ENCODE measurements around the gene SGCA.

Gene SGCA

DNA sequence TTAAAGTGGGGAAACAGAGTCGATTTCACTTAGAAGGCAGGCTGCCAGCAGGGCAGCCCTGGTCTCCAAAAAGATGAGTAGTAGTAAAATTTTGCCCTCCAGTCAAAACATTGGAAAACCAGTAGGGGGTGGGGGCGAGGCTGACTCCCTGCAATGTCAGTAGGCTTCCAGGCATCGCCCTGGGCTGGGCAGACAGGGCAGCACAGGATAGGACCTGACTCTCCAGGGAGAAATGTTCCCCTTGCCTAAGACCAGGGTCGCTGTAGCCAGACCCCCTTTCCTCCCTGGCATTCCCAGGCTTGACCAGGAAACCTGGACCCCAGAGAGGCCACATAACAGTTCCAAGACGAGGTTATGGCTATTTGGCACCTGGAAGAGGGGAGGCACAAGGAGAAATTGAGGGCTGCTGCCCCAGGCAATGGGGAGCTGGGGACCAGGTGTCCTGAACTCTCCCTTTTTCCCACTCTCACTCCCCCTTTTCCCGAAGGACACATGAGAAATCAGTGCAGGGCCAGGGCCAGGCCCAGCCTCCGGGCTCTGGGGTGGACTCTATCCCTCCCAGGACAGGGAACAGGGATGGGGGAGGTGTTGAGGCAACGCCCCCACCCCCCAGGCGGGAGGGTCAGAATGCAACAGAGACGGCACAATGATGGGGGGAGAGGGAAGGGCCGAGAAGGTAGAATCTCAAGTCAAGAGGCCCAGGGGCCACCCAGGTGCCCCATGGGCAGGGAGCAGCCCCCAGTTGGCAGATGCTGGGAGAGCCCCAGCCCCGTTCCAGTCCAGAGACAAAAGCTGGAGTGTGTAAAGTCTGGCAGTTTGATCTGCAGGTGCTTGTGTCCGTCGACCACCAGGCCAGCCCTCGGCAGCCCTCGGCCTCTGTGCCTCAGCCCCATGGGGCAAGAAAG is 31.3 kb upstream of the SGCA start:
- DNase-seq (ENCODE audit: low read depth, low spot score) = no peak

DNA sequence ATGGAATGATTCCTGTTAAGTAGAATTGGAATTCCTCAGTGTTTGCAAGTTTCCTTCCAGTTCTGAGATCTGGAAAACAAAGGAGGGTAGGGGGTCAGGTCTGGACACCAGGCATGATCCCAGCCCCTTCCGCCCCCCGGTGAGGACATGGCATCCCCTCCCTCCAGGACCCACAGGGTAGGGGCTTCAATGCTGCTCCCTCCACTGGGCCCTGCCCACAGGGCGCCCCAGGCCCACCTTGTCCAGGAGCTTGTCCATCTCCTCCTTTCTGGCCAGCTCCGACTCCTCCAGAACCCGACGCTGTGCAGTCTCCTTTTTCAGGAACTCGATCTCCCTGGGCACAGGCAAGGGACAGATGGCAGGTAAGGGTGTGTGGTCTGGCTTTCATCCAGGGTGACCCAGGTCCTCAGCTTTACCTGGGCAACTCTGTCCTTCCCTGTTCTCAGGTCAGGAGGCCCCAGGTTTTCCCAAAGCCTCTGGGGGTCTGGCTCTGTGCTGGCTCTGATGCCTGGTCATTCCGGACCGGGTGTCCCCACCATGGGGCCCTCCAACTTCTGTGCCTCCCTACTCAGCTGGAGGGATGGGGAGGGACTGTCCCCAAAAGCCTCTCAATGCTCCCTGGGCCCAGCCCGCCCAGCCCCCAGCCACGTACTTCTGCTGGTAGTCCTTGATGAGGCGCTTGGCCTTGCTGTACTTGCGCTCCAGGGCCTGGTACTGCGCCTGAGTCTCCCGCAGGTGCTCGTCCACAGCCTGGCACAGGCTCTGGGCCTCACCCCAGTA is 30.3 kb upstream of the SGCA start:
- DNase-seq (ENCODE audit: low read depth, low spot score) = no peak

DNA sequence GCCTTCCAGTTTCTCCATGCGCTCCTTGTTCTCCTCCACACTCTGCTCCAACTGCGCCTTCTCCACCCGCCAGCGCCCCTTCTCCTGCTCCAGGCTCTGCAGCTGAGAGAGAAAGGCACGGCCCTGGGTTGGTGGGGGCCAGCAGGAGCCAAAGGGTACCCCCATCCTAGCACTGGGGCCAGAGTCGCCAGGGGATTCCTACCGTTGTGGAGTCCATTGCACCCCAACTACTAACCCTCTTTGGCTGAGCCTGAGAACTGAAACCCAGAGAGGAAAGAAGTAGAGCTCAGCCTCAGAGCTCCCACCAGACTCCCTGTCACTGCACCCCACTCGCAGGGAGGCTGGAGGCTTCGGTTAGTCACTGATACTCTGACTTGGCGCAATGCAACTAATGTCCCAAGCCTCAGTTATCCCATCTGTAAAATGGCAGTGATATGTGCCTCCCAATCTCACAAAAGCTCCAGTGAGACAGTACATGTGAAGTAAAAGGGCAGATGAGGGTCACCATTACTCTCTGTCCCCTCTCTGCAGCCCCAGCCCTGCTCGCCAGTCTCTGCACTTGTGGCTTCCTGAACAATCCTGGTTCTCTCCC is 29.6 kb upstream of the SGCA start:
- DNase-seq (ENCODE audit: low read depth, low spot score) = no peak

DNA sequence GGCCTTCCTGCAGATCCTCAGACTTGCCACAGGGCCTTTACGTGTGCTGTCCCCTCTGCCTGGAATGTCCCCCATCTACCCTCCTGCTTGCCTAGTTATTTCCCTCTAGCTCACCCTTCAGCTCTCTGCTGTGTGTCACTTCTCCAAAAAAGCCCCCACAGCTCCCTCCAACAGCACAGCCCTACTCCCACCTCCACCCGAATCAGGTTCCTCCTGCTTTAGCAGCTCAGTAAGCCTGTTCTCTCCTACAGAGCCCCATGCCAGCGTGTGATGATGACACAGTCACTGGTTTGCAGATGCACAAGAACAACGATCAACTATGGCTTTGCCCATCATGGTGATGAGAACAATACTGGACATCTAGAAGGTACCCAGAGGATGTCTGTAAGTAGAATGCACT is 28.8 kb upstream of the SGCA start:
- no peak for DNase-seq (ENCODE audit: low read depth, low spot score)

DNA sequence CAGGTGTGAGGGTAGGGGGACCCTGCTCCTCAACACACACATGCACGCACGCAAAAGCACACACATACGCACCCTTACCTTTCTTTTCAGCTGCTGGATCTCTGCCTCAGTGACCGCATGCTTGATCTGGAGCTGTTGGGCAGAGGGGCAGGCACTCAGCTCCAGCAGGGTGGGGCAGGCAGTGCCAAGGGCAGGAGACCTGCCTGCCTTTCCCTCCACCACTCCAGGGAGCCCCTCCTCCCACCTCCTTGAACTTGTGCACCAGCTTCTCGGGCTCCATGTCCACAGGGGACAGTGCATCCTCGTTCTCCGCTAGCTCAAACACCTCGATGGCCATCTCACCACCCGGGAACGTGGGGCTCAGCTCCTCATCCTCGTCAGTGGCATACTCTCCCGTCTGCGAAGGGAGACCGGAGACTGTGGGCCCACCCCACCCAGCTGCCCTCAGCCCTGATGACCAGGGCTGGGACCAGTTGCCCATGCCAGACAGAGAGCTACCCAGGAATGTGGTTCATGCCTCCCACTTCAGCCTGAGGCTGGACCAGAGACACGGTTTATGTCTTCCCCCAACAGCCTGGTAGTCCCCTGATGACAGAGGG is 26.5 kb upstream of the SGCA start:
- DNase-seq (ENCODE audit: low read depth, low spot score) = no peak

DNA sequence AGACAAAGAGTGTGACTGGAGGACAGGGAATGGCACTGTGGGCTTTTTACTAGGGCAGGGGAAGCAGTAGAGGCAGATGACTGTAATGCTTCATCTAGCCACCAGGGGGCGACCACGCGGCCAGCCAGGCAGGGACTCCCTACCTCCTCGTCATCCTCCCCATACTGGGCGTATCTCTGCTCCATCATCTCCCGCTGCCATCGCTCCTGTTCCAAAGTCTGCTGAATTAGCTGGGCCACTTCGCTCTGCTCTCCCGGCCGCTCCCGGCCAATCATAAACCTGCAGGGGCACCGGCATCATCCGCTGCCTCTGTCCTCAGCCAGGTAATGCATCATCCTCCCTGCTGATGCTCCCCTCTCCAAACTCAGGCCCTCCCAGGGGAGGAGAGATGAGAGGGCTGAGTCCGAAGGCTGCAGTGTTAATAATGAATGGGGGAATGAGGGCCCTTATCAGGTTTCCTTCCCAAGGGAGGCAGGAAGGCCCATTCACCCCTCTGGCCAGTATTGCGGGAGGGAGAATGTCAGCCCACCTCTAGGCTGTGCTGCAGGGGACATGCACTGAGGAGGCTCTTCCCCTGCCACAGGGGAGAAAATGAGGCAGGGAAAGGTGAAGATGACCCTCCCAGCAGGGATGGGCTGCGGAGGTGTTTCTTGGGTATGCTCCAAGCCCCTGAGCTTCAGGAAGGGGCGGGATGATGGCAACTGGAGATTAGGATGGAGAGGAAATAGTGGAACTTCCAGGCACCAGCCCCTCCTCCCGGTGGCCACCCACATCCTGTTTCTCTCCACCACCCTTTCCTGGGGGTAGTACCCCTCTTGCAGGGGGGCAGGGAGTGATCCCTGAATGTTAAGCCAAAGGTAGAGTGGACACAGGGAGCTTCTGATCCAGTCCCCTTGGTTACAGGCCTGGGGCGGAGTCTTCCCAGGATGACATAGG is 25.6 kb upstream of the SGCA start:
- peak; percentile 64 for DNase-seq (ENCODE audit: low read depth, low spot score)

DNA sequence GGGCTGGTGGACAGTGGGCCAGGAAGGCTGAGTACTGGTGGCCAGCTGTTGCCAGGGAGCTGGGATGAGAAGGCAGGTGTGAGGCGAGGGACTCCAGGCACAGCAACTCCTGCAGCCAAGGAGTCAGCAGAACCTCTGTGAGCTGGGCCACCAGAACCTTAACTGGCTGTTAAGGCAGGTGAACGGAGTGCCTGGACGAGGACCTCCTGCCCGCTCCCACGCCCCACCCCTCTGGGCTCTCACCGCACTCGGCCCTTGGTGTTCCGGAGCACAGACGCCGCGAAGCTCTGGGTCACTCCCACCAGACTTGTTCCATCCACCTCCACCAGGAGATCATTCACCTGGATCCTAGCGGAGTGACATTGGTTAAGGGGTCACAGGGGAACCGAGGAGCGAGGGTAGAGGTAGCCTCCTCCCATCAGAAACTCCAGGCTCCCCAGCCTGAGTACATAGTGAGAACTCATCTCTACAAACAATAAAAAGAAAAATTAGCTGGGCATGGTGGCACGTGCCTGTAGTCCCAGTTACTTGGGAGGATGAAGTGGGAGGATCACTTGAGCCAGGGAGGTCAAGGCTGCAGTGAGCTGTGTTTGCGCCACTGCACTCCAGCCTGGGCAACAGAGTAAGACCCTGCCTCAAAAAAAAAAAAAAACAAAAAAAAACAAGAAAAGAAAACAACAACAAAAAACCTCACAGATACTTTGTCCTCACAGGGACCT is 24.6 kb upstream of the SGCA start:
- no peak for DNase-seq (ENCODE audit: low read depth, low spot score)

DNA sequence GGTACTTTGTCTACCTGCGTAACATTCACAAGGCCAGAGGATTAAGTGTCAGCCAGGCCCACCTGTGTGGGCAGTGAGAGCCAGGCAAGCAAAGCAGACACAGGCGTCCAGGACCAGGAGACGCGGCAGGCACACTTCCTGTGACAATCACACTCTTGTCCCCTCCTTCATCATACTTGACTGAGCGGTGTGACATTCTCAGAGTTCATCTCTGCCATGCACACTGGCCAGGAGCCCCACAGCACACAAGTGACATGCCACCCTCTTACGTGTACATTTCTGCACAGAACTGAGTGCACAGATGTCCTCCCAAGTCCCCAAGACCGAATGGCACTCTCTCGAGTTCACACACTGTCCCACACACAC is 24.1 kb upstream of the SGCA start:
- no peak for DNase-seq (ENCODE audit: low read depth, low spot score)

DNA sequence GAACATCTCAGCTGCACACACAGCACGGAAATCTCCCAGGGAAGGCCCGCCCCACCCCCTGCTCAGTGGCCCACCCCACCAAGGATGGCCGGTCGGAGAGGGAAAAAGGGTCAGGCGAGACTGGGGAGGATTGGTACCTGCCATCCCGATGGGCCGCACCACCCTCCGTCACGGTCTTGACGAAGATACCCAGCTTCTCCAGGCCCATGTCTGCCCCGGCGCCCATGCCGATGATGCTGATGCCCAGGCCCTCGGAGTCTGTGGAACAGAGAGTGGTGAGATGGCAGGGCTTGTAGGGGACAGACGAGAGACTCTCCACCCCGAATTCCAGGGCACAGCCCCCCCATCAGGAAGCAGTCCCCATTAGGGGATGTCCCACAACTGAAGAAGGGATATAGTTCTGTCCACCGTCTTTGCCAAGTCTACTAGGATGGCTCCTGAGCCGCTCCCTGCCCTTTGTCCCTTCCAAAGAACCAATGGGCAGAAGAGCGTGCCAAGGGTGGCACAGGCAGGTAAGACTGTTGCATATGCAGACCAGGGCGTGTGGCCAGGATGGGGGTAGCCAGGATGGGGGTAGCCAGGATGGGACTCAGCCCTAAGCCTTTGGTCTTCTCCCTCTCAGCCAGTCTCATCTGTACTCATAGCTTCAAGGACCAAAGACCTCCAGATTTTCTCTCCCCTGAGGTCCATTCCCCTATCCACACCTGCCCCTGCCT is 22.2 kb upstream of the SGCA start:
- DNase-seq (ENCODE audit: low read depth, low spot score) = no peak

DNA sequence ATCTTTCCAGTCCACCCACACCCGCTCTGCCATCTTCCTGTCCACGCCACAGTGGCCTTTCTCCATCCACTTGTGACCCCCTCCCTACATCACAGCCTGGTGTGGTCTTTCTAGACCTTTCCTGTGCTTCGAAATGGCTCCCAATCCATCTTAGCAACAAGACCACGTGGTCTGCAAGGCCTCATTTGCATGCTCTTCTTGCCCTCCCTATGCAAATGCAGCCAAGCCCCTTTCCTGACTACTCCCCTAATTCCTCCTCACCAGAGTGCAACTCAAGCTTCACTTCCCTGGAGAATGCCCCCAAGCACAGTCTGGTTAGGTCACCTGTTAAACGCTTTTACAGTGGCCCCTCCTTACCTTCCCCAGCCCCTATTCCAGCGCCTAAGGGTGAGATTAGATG is 21.4 kb upstream of the SGCA start:
- no peak for DNase-seq (ENCODE audit: low read depth, low spot score)

DNA sequence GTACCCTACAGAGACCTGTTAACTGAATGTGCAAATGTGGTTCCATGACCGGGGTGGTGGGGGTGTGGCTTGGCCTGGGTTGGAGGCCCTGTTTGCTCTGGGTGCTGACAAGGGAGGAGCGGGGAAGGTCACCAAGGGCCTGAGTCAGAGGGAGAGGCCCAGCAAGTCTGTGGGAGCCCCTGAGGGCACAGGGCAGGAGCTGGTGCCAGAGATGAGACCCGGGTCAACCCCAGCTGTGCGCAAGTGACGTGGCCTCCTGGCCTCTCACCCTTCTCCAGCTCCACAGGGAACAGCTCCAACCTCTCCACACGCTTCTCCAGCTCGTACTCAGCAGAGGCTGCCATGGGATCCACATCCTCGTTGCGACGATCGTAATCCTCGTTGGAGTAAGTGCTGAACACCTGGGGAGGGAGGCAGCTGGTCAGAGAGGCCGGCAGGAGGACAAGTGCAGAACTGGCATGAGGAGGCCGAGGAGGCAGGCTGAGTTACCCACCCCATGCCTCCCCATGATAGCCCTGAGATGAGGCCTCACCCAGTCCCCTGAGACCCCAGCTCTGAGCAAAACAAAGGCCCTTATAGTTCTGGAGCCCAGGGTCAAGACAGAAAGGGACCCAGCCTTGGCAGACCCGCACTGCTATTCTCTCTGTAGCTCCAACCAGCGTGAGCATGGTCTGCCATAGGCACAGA is 20.8 kb upstream of the SGCA start:
- no peak for DNase-seq (ENCODE audit: low read depth, low spot score)

DNA sequence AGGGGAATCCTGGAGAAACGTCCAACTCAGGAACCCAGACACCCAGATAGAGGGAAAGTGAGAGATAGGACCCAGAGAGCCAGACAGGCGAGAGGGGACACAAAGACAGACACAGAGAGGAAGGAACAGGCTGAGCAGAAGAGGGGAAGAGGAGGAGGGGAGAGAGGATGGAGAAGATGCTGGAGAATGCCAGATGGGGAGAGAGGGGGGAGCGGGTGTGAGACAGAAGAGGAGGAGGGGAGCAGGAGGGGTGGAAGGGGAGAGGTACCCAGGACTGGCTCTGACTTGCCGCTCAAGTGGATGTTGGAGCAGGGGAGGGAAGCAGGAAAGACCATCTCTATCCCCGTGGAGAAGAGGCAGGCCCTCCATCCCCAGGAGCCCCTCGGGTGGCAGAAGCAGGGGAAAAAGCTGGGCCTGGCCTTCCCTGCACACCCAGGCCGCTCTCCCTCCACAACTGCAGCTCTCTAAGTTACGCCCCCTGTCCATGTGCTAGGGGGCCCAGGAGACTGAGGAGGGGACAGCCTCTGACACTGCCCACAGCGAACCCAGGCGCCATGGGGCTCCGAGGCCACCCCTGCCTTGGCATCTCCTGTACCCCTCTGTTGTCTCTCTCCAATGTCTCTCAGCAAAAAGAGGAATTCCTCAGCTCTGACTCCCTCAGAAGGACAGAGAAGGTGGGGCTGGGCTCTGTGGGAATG is 20.1 kb upstream of the SGCA start:
- DNase-seq (ENCODE audit: low read depth, low spot score) = no peak

DNA sequence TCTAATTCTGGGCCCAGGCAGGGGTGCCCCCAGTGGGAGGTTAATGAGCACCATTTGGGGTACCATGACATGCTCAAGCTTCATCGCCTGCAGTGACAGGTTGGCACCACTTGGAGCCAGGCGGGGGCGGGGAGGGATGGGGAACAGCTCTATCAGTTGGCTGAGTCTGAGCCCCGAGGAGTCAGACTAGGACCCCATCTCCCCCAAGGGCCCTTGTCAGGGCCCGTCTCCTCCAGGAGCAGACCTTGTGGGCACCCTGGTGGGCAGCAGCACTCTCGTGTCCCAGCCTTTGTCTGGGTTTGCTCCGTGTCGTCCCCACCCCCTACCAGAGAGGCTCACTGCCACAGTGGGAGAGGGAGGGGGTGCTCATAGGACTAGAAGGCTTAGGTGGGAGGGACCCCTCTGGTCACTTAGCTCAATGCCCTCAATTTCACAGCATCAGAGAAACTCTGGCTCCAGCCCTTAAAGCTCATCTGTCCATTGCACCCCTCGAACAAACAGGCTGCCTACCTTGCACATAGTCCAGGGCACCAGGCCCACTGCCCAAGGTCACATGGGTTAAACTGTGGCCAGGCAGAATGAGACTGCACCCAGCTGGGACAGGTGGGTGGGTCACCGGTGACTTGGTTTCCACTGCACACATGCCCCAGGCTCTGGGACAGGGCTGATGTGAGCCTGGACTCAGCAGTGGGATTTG is 19.4 kb upstream of the SGCA start:
- DNase-seq (ENCODE audit: low read depth, low spot score) = no peak

DNA sequence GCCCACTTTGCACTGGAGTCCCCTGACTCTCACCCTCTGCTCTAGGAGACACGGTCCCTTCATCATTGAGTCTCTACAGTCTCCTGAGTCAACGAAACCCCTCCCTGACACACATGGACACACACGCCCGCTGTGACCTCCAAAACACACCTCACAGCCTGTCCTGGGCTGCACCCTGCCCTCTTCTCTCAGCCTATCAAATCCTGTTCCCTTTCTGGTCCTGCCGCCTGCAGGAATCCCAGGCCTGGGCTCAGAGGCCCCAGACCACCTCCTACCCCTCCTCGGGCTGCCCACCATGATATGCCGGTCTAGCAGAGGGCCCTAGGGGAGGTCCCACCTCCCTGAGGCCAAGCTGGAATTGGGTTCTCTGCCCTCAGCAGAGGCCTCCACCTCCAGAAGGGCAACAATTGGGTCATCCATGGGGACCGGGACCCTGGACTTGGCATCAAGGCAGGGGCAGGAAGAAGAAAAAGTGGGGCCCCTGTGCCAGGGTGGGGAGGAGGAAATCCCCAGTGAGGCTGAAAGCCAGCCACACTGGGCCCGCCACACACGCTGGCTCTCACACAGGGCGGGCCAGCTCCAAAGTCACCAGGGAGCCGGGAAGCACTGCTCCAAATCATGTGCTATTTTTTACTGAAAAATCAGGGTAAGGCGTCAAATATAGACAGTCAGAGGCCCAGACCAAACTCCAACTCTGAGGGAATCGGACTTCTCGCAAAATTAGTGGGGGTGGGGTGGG is 18.7 kb upstream of the SGCA start:
- DNase-seq (ENCODE audit: low read depth, low spot score) = no peak

DNA sequence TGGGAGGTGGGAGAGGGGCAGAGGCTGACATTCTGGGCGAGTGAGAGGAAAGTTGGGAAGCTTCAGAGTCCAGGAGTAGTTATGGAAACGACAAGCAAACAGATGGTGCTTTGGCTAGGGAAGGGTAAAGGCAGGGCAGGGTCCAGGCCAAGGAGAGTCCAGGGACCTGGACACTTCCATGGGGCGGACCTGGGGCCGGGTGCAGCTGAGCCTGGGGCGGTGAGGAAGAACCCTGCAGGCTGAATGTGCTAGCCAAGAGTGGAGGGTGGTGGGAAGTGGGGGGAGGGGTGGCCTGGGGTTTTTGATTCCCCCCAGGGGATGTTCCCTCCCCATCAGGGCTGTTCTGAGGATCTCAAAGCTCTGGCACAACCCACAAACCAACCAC is 18.0 kb upstream of the SGCA start:
- DNase-seq (ENCODE audit: low read depth, low spot score) = no peak

DNA sequence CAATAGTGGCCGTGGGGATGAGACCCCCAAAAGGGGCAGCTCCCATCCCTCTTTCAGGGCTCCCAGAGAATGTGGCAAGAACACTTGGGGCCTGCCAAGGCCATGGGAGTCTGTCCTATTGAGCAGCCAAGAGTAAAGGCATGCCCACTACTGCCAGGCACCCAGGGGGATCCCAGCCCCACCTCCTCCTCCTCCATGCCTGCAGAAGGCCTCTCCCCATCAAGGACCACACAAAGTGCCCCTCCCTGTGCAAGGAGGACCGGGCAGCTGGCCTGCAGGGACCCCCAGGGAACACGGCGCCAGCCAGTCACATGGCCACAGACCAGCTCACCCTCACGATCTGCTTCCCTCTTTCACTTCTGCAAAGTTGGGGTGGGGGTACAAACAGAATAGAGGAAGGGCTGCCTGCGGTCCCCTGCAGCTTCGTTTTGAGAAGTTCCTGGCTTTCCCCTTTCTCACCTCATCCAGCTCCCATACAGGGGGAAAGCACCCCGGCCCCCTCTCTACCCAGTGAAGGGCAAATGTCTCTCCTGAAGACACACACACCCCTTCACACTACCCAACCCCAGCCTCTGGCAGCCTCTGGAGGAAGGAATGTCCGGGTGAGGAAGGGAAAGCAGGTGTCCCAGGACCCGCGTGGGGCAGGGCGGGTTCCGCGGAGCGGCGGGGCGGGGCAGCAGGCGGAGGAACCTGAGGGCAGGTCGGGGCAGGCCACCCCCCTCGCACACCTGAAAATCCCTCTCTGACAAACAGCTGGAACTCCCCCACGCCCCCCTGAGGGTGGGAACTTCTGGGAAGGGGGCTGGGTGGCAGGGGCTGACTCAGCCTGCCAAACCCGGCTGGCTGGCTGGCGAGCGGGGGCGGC is 17.3 kb upstream of the SGCA start:
- DNase-seq (ENCODE audit: low read depth, low spot score) = peak; percentile 54

DNA sequence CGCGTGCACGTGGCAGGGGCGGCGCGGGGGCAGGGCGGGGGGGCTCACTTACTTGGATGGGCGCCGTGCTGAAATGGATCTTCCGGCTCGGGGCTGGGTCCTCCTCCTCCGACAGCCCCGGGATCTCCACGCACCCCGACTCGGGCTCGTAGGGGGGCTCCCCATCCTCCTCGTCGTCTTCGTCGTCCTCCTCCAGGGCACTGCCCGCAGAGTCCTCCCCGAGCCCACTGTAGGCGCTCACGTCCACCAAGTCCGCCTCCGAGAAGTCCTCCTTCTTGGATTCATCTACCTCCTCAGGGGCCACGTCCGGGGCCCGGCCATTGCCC is 16.8 kb upstream of the SGCA start:
- DNase-seq (ENCODE audit: low read depth, low spot score) = no peak
